Neural cell (in vitro differentiated cells): ENCODE data around the gene TMTC1.

Source experiments
- EP300 ChIP-seq: fragments of 450-650 bp; conservative IDR thresholded peaks from 2 replicates; pipeline ENCODE4 v1.6.1; 2014; ENCODE audit warnings: antibody characterized with exemption, mild to moderate bottlenecking, moderate library complexity; ENCODE audit not compliant: poor library complexity, severe bottlenecking
- EZH2 ChIP-seq: fragments of 200-600, 300-800 bp; shearing (Covaris generic), sonication (generic); IDR thresholded peaks from 2 replicates; pipeline ENCODE4 v1.6.1; 2014; ENCODE audit warnings: antibody characterized with exemption, low read length, borderline replicate concordance, mild to moderate bottlenecking; ENCODE audit not compliant: insufficient read depth, poor library complexity, severe bottlenecking
- MXI1 ChIP-seq: fragments of 450-650 bp; conservative IDR thresholded peaks from 2 replicates; pipeline ENCODE4 v1.6.1; 2014; ENCODE audit warnings: antibody characterized with exemption, mild to moderate bottlenecking; ENCODE audit not compliant: poor library complexity, severe bottlenecking
- POLR2AphosphoS5 ChIP-seq: IDR thresholded peaks from 2 replicates; pipeline ENCODE4 v1.6.1; 2012
- TF ChIP-seq, protein P1 (sequence below): fragments of 450-650 bp; IDR thresholded peaks from 2 replicates; pipeline ENCODE4 v1.5.1; 2014; ENCODE audit warnings: antibody characterized with exemption, mild to moderate bottlenecking, moderate library complexity; ENCODE audit not compliant: poor library complexity, severe bottlenecking
- TF ChIP-seq, protein P2 (sequence below): IDR thresholded peaks from 2 replicates; pipeline ENCODE4 v1.6.1; 2012; ENCODE audit warnings: borderline replicate concordance

DNA sequence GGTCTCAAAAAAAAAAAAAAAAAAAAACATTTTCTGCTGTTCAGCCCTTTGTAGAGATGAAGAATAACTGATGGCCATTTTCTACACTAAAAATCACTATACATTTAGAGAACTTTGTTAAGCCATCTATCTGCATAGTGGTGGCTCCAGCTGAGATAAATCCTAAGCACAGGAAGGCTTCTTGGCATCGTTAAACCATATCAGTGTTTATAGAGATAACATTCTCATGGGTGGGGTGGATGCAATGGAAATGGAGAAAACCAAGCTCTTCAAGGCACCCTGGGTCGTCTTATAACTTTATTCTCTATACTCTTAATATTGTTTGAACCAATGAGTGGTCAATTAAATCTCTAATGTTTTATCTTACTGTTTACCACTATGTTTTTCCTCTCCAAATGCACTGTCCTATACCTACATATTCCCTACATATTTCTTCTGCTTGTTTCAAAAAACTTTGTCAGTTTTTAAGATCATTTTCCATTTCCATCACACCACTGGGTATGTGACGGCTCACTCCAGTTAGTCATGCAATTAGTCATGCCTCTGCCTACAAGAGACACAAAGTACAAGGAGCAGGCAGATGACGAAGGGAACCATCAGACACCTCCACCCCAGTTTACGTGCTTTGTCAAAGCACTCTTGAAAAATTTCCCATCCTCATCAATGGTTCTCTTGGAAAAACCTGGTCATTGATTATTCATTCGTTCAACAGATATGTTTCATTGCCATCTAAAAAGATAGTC, 166.9 kb downstream of the TMTC1 start:
- TF ChIP-seq EZH2, result no peak
- TF ChIP-seq, protein P1, sequence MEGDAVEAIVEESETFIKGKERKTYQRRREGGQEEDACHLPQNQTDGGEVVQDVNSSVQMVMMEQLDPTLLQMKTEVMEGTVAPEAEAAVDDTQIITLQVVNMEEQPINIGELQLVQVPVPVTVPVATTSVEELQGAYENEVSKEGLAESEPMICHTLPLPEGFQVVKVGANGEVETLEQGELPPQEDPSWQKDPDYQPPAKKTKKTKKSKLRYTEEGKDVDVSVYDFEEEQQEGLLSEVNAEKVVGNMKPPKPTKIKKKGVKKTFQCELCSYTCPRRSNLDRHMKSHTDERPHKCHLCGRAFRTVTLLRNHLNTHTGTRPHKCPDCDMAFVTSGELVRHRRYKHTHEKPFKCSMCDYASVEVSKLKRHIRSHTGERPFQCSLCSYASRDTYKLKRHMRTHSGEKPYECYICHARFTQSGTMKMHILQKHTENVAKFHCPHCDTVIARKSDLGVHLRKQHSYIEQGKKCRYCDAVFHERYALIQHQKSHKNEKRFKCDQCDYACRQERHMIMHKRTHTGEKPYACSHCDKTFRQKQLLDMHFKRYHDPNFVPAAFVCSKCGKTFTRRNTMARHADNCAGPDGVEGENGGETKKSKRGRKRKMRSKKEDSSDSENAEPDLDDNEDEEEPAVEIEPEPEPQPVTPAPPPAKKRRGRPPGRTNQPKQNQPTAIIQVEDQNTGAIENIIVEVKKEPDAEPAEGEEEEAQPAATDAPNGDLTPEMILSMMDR, result no peak
- TF ChIP-seq, protein P2, sequence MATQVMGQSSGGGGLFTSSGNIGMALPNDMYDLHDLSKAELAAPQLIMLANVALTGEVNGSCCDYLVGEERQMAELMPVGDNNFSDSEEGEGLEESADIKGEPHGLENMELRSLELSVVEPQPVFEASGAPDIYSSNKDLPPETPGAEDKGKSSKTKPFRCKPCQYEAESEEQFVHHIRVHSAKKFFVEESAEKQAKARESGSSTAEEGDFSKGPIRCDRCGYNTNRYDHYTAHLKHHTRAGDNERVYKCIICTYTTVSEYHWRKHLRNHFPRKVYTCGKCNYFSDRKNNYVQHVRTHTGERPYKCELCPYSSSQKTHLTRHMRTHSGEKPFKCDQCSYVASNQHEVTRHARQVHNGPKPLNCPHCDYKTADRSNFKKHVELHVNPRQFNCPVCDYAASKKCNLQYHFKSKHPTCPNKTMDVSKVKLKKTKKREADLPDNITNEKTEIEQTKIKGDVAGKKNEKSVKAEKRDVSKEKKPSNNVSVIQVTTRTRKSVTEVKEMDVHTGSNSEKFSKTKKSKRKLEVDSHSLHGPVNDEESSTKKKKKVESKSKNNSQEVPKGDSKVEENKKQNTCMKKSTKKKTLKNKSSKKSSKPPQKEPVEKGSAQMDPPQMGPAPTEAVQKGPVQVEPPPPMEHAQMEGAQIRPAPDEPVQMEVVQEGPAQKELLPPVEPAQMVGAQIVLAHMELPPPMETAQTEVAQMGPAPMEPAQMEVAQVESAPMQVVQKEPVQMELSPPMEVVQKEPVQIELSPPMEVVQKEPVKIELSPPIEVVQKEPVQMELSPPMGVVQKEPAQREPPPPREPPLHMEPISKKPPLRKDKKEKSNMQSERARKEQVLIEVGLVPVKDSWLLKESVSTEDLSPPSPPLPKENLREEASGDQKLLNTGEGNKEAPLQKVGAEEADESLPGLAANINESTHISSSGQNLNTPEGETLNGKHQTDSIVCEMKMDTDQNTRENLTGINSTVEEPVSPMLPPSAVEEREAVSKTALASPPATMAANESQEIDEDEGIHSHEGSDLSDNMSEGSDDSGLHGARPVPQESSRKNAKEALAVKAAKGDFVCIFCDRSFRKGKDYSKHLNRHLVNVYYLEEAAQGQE, result no peak
- TF ChIP-seq EP300, result no peak
- TF ChIP-seq MXI1, result no peak
- no peak for TF ChIP-seq POLR2AphosphoS5
